Inflammatory macrophage treated with lipopolysaccharide for 4 hours (primary cell): Measurements from ENCODE around the gene PEX13.
A peak's percentile ranks its signal among the peaks of the same experiment; 100 is the strongest.
"Not testable (repeated sequence)": the region's sequence is repeated elsewhere in the genome, so short reads cannot be mapped to it uniquely, and the experiment has no call there.

ENCODE experiments used
- DNase-seq: peaks from one replicate; pipeline ENCODE4 v3.0.0-alpha.2; 2020

Gene PEX13, protein sequence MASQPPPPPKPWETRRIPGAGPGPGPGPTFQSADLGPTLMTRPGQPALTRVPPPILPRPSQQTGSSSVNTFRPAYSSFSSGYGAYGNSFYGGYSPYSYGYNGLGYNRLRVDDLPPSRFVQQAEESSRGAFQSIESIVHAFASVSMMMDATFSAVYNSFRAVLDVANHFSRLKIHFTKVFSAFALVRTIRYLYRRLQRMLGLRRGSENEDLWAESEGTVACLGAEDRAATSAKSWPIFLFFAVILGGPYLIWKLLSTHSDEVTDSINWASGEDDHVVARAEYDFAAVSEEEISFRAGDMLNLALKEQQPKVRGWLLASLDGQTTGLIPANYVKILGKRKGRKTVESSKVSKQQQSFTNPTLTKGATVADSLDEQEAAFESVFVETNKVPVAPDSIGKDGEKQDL

GRCh38 chr2:61017556-61018317 is at the start of gene PEX13, which contains the start of gene PUS10:
PEX13 (plus strand) TSS chr2:61017720; CDS start chr2:61017760, 40 bp downstream.
PUS10 (minus strand) TSS chr2:61018255; CDS start chr2:61011890, 6,365 bp downstream.
- peak; percentile 72 for DNase-seq

DNA sequence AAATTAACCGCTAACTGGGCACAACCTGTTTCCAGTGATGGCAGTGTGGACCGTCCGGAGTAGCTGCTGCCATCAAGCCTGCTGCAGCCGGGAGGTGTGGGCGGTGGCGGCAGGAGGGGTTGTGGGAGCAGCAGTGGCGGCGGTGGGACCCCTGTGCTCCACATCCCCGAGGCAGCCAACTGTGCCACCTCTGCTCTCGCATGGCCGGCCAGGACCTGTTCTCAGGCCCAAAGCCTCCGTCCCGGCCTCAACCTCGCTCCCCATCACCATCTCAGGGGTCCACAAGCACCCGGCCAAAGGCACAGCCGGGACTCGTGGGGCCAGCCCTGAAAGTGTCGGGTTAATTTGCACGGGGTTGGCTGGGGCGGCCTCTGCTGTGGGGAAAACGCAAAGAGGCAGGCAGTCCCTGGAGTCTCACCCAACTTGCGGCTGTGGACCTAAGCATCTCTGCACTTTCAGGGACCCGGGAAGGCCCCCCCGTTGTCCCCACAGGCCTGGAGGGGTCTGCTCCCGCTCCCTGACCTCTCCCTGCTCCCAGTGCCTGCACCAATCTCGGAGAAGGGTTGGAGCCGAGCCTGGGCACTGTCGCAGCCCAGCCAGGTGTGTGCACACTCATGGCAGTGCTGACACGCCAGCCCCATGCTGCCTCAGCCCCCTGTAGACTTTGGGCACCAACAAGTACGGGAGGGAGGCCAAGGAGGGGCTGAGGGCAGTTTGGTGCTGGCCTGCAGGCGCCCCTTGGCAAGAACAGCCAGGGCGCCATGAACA is 44.4 kb upstream of the PEX13 start:
- no peak for DNase-seq

DNA sequence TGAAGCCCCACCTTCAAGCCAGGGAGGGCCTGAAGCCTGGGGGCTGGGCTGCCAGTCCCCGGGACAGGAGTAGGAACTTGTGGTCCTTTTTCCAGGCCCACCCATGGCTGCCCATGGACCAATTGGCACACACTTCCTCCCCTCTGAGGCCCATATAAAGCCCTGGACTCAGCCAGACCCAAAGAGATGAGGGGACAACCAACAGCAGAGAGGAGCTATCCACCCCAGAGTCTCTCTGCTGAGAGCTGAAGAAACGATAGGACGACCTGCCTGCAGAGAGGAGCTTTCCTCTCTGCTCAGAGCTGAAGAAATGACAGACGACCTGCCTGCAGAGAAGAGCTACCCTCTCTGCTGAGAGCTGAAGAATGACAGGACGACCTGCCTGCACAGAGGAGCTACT is 43.8 kb upstream of the PEX13 start:
- DNase-seq, result no peak

- no peak for DNase-seq
These were observed 42.9 kb upstream of the PEX13 start for GRCh38 chr2:60974652-60975051.

- no peak for DNase-seq
These were observed 41.2 kb upstream of the PEX13 start for GRCh38 chr2:60976256-60976850.

- no peak for DNase-seq
These were observed 40.5 kb upstream of the PEX13 start for GRCh38 chr2:60976875-60977561.

DNA sequence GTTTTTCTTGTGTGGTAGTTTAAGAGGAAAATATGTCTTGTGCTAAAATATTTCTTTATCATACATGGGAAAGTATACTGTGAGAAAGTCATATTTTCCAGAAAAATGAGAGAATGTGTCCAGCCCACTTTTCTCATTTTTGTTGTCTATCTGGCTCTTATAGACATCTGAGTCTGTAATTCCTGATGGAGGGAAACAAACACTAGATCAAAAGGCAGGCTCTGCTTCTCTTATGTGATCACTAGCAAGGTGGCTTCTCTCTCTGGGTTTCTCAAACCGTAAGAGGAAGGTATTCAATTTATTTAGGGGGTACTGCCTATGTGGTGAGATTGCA is 40.0 kb upstream of the PEX13 start:
- no peak for DNase-seq

GRCh38 chr2:60979231-60979630 is 38.3 kb upstream of the PEX13 start:
- no peak for DNase-seq

DNA sequence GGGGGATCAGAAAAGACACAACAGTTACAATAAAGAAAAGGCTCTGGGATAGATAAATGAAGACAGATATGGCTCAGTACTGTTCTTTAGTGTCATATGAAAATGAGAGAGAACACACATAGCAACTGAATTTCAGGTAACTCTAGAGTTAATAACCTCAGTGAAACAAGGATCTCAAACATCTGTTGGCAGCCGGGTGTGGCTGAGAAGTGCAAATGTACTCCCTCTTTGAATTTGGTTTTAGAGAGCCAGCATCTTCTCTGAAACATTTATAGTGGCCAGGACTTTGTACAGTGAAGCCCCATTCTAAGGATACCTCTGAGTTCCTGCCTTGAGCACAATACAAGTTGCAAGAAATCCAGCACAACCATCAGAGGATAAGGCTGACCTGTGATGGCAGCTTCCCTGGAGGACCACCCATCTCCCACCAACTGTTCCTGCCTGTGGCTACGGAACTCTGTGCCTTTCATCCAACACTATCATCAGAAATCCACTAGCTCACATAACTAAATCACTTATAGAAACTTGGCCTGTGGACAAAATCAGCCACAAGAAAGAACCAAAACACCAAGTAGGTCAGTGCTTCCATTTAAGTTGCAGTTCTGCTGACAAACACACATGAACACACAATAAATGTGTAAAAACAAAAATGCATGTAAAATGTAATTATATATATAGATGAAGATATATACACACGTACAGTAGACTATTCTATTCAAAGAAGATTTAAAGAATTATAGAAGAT is 37.3 kb upstream of the PEX13 start:
- DNase-seq, result no peak

- DNase-seq, result not testable (repeated sequence)
These were observed 35.5 kb upstream of the PEX13 start for GRCh38 chr2:60982066-60982465.

DNA sequence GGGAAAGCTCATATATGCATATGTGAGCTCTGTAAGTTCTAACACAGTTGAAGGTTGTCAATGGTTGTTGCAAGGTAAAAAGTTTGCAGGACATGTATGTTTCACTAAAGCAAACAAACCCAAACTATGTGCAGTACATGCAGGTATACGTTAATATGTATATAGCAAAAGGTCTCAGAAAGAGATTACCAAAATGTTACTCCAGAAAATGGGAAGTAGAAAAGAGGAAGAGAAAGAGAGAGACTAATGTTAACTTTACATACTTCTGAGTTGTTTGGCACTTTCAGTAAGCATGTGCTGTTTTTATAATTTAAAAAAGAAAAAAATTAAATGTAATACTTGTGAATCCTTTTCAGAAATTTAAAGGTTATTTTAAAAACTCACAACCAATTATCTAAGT is 32.8 kb upstream of the PEX13 start:
- DNase-seq, result peak; percentile 59

- DNase-seq, result no peak
These were observed 30.5 kb upstream of the PEX13 start for GRCh38 chr2:60987041-60987440.

- DNase-seq, result not testable (repeated sequence)
These were observed 29.9 kb upstream of the PEX13 start for GRCh38 chr2:60987656-60988055.

DNA sequence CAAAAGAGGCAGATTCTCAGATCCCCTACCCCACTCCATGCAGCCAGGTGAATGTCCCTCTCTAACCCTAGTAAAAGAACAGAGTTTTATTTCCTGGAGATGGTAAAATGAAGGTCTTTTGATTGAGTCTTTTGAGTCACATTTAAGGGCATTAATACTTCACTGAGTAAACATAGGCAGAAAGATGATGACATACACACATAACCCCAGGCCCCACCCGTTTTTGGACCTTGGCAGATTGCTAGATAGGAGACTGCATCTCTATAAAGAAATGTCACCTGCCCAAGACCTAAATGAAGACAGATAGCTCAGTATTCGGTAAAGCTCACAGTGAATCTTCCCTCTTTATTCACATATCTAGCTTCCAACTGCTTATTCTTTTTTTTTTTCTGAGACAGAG is 28.3 kb upstream of the PEX13 start:
- no peak for DNase-seq

GRCh38 chr2:60991644-60992043 is 25.9 kb upstream of the PEX13 start:
- no peak for DNase-seq

GRCh38 chr2:60992985-60993392 is 24.5 kb upstream of the PEX13 start:
- DNase-seq, result peak; percentile 97

DNA sequence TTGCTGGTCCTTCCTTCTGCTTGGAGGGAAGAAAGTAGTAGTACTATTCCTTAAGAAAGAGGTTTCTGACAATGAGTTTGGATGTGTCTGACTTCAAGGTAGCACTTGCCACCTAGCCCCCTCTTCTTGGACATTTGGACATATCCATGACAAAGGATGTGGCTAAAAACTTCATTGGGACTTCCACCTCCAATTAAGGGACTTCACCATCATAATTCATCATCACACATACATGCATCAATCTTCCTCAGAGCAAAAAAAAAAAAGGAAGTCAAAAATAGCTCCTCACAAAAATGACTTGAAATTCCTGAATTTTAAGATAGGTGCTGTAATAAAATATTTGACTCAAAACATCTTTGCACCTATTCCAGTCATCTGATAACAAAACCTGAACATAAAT is 23.4 kb upstream of the PEX13 start:
- no peak for DNase-seq

DNA sequence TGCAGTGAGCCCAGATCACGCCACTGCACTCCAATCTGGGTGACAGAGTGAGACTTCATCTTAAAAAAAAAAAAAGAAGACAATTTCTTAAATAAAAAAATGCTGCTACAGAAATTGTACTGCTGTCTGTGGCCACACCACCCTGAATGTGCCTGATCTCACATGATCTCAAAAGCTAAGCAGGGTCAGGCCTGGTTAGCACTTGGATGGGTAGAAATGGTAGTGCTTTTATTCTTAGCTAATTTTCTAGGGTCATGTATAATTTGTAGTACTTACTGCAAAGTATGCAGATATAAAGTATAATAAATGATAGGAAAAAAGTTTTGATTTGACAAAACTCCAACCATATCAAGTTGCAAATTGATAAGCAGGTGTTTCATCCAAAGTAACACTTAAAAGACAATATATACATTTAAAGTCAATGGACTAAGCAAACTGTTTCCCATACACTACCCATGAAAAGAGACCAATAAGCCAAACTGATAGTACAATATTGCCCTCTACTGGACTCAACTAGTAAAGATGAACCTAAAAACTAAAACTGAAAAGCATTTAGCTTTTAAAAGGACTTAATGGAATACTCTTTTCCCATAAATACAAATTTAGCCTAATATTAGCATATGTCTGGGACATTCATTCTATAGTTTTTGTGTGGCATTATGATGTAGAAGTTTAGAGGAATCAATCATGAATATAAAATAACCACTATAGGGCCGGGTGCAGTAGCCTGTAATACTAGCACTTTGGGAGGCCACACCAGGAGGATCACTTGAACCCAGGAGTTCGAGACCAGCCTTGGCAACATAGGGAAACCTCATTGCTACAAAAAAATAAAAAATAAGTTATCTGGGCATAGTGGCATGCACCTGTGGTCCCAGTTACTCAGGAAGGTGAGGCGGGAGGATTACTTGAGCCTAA is 18.6 kb upstream of the PEX13 start:
- peak; percentile 69 for DNase-seq

DNA sequence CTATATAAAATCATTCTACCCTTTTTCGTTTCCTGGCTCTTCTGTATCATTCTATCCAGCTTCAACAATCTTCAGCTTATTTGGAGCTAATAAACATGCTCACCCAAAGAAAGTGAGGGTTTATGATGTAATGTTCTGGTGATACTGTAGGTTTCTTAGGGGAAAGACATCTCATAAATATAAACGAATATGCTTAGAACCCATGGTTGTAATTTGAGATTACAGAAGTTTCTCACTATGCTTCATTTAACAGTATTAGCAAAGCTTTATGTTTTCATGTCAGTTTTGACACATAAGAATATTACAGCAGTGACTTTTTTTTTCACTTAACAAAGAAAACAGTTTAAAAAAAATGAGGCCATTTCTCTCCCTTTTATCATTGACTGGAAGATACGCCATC is 11.8 kb upstream of the PEX13 start:
- no peak for DNase-seq

DNA sequence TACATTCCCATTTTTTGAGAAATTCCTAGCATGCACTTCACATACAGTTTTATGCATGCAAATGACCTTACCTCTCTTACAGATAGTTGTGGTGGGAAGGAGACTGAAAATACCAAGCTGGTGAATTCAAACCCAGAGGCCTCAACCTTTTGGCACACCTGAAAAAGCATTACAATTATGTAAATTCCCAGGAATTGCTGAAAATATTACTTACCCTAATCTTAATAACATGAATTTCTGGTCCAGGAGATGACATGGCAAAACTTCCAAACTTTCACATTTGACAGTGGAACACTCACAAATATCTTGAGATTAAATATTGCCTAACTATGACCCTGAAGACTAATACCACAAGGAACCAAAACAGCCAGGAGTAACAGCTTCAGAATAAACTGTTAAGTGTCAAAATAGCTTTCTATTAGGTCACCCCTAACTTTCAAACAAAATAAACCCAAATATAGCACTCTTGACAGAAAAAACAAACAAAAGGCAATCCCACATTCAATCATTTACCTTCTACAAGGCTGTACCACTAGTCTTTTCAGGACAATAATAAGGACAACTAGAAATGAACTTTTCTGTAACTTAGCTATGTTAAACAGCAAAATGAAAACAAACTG is 10.9 kb upstream of the PEX13 start:
- no peak for DNase-seq
